PC-3 (cell line): Measurements from ENCODE around the gene SFTPB. TPM values are rescaled to one million over a fixed set of nuclear protein-coding genes. Genes with fewer than 3 reads are reported as not detected.
"Not testable (repeated sequence)": the region's sequence is repeated elsewhere in the genome, so short reads cannot be mapped to it uniquely, and the experiment has no call there.

Source experiments
- ATAC-seq: fragments of 200-7000 bp; cut with Tn5 transposase; 2 replicates; pipeline ENCODE4 v1.9.1; 2020; ENCODE audit warnings: mild to moderate bottlenecking, moderate library complexity
- BruUV-seq: library from RNA; stranded (reverse); fragments of 400-500 nt; replicated peaks from 2 replicates; lab custom pipeline; 2021; lab: Mats Ljungman, UMichigan
- CTCF ChIA-PET: fragments of 300-600 bp; sonication (Branson Sonifier 250); formaldehyde crosslinking; loops from one replicate; lab custom pipeline; 2022; ENCODE audit warnings: antibody characterized with exemption; lab: Charles Lee
- POLR2A ChIA-PET: fragments of 300-600 bp; sonication (Branson Sonifier 250); formaldehyde crosslinking; loops from one replicate; lab custom pipeline; 2022; ENCODE audit warnings: antibody characterized with exemption; ENCODE audit not compliant: unreplicated experiment; lab: Charles Lee
- DNase-seq: peaks from one replicate; pipeline ENCODE4 v3.0.0-alpha.2; 2015
- H2AFZ ChIP-seq: fragments of 300-600 bp; sonication (generic); 2 replicates; pipeline ENCODE4 v1.6.0; 2016; ENCODE audit warnings: antibody characterized with exemption, low read length
- H3F3A ChIP-seq: fragments of 300-600 bp; sonication (generic); one replicate; pipeline ENCODE4 v1.6.0; 2017; ENCODE audit warnings: antibody characterized with exemption, low read length, control low read depth, mild to moderate bottlenecking; ENCODE audit not compliant: unreplicated experiment
- H3K27ac ChIP-seq: fragments of 300-600 bp; sonication (generic); 2 replicates; pipeline ENCODE4 v1.5.1; 2016; ENCODE audit warnings: mild to moderate bottlenecking, low read length
- H3K27me3 ChIP-seq: fragments of 300-600 bp; sonication (generic); 2 replicates; pipeline ENCODE4 v1.6.1; 2016; ENCODE audit warnings: low read length, mixed read lengths
- H3K36me3 ChIP-seq: fragments of 300-600 bp; sonication (generic); 2 replicates; pipeline ENCODE4 v1.6.1; 2016; ENCODE audit warnings: low read depth, mixed run types, low read length, mixed read lengths
- H3K4me1 ChIP-seq: fragments of 300-600 bp; sonication (generic); 2 replicates; pipeline ENCODE4 v1.5.1; 2016; ENCODE audit warnings: low read length; ENCODE audit not compliant: insufficient read depth
- H3K4me2 ChIP-seq: fragments of 300-600 bp; sonication (generic); 2 replicates; pipeline ENCODE4 v1.6.0; 2016; ENCODE audit warnings: low read length
- H3K4me3 ChIP-seq: fragments of 300-600 bp; sonication (generic); 2 replicates; pipeline ENCODE4 v1.5.1; 2016; ENCODE audit warnings: mild to moderate bottlenecking, low read length, mixed read lengths
- H3K79me2 ChIP-seq: fragments of 300-600 bp; sonication (generic); 2 replicates; pipeline ENCODE4 v1.6.1; 2017; ENCODE audit warnings: low read length, mixed read lengths
- H3K9ac ChIP-seq: fragments of 300-600 bp; sonication (generic); 2 replicates; pipeline ENCODE4 v1.6.0; 2016; ENCODE audit warnings: mild to moderate bottlenecking, low read length
- H3K9me2 ChIP-seq: fragments of 300-600 bp; sonication (generic); replicated peaks from 2 replicates; pipeline ENCODE4 v1.6.1; 2016; ENCODE audit warnings: mixed run types, low read length, mixed read lengths
- H3K9me3 ChIP-seq: fragments of 300-600 bp; sonication (generic); 2 replicates; pipeline ENCODE4 v1.6.1; 2016; ENCODE audit warnings: low read length, mixed read lengths
- H4K20me1 ChIP-seq: fragments of 300-600 bp; sonication (generic); 2 replicates; pipeline ENCODE4 v1.6.1; 2016; ENCODE audit warnings: low read length, mixed read lengths
- EZH2 ChIP-seq: fragments of 300-600 bp; sonication (generic); IDR thresholded peaks from one replicate; pipeline ENCODE4 v1.6.1; 2017; ENCODE audit warnings: antibody characterized with exemption, mild to moderate bottlenecking, low read length; ENCODE audit not compliant: unreplicated experiment
- EZH2phosphoT487 ChIP-seq: fragments of 300-600 bp; sonication (generic); IDR thresholded peaks from 2 replicates; pipeline ENCODE4 v1.6.1; 2018; ENCODE audit warnings: mild to moderate bottlenecking, antibody characterized with exemption, low read length, borderline replicate concordance
- intact Hi-C: fragments of 100-400 bp; cut with micrococcal nuclease; formaldehyde crosslinking; loops from 2 replicates; pipeline ENCODE4 v1.9.0; 2023
- total RNA-seq: library from RNA; depleted of rRNA; stranded (reverse); fragments of >200 nt; gene quantifications from 2 replicates; pipeline ENCODE4 v1.2.3, GENCODE V29; 2014
- TF ChIP-seq, protein P1 (sequence below): fragments of 300-600 bp; sonication (generic); conservative IDR thresholded peaks from 2 replicates; pipeline ENCODE4 v1.5.1; 2017; ENCODE audit warnings: antibody characterized with exemption, low read depth, mild to moderate bottlenecking, low read length

Gene SFTPB
- total RNA-seq, 1 experiment from 2014 or later, result not detected

DNA sequence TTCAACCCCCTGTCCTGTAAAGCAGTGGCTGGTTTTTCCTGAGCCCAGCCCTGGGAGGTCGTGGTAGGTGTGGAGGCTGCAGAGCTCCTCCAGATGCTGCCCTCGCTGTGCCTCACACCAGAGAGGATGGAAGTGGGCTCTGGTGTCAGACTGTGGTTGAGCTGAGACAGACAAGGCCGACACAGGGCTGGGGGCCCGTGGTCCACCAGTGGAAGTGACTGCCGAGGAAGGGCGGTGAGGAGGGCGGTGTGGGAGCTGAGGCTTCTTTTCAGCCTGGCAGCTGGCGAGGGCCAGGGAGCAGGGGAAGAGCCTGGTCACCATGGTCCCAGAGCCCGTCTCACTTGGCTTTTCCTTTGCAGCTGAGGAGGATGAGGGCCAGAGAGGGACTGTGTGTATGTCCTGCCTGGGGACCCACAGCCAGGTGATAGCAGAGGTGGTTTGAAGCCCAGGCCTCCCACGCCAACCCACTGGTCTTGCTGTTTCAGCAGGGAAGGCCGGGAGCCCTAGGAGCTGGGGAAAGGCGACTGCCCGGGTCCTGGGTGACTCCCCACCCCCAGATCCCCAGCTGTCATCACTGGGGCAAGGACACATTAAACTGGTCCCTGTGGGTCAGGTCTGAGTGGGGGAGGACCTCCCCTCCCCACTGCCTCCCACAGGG is 8.5 kb downstream of the SFTPB start:
- H3K36me3 ChIP-seq, result no peaks in the 10 kb centered on the region; the same call in 1 of the 2 replicates
- TF ChIP-seq EZH2 (no peak), EZH2phosphoT487 (no peak)
- TF ChIP-seq, protein P1, sequence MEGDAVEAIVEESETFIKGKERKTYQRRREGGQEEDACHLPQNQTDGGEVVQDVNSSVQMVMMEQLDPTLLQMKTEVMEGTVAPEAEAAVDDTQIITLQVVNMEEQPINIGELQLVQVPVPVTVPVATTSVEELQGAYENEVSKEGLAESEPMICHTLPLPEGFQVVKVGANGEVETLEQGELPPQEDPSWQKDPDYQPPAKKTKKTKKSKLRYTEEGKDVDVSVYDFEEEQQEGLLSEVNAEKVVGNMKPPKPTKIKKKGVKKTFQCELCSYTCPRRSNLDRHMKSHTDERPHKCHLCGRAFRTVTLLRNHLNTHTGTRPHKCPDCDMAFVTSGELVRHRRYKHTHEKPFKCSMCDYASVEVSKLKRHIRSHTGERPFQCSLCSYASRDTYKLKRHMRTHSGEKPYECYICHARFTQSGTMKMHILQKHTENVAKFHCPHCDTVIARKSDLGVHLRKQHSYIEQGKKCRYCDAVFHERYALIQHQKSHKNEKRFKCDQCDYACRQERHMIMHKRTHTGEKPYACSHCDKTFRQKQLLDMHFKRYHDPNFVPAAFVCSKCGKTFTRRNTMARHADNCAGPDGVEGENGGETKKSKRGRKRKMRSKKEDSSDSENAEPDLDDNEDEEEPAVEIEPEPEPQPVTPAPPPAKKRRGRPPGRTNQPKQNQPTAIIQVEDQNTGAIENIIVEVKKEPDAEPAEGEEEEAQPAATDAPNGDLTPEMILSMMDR, result no peak
- no peak overlapping the region for H3K4me3 ChIP-seq
- DNase-seq (no peak), ATAC-seq (no peak)
- ChIA-PET POLR2A (no interaction called here), CTCF (interaction anchor here (0.7 kb wide), 1 partner anchor 28 kb away, joined by 3 read pairs; no protein-coding TSS in a partner anchor)
- H3K9ac ChIP-seq, result no peak overlapping the region
- H3K4me1 ChIP-seq, result peaks cover 13% of the 10 kb centered on the region; the same call in 1 of the 2 replicates
- H3K4me2 ChIP-seq, result no peak overlapping the region
- no peaks in the 10 kb centered on the region for H4K20me1 ChIP-seq
- no peaks in the 10 kb centered on the region for H3K27me3 ChIP-seq
- H3F3A ChIP-seq, result no peaks in the 10 kb centered on the region
- no peak overlapping the region for H3K27ac ChIP-seq
- H3K9me2 ChIP-seq, result no peaks in the 10 kb centered on the region
- H3K79me2 ChIP-seq, result no peaks in the 10 kb centered on the region
- intact Hi-C loops, result no loop called here
- no peak overlapping the region for H2AFZ ChIP-seq
- no TSS peak for BruUV-seq
- H3K9me3 ChIP-seq, result no peaks in the 10 kb centered on the region

DNA sequence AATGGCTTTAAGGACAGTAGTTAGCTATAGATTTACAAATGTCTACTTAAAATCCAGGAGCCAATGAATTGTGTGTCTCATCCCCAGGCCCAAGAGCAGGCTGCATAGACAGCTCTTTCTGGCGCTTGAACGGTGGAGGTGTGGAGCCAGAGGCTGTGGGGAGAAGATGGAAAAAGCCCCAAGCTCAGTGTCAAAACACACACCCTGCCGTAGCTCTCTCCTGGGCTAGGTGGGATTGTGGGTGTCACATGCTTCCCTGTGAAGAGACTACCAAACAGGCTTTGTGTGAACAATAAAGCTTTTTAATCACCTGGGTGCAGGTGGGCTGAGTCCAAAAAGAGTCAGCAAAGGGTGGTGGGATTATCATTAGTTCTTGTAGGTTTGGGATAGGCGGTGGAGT is 10.6 kb downstream of the SFTPB start:
- H3K79me2 ChIP-seq, CTCF ChIA-PET, DNase-seq, H3K36me3 ChIP-seq, H4K20me1 ChIP-seq, POLR2A ChIA-PET, H3K4me1 ChIP-seq, H3K27ac ChIP-seq, BruUV-seq, H3K27me3 ChIP-seq, H3K9me3 ChIP-seq, H2AFZ ChIP-seq, H3K9ac ChIP-seq, intact Hi-C loops, H3F3A ChIP-seq, H3K4me3 ChIP-seq, H3K4me2 ChIP-seq, H3K9me2 ChIP-seq, ATAC-seq: not testable (repeated sequence)

DNA sequence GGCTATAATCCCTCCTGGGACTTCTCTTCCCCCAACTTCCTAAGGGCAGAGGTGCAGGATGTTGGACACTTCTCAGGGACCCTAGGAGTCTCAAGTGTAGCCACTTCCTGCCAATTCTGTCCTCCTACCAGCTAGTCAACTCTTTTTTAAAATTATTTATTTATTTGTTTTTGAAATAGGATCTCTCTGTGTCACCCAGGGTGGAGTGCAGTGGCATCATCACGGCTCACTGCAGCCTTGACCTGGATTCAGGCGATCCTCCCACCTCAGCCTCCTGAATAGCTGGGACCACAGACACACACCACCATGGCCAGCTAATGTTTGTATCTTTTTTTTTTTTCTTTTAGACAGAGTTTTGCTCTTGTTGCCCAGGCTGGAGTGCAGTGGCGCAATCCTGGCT is 11.5 kb downstream of the SFTPB start:
- Histone ChIP-seq H3K36me3 (peaks cover 10% of the 10 kb centered on the region), H3K4me2 (no peak overlapping the region)
- BruUV-seq, result no TSS peak

More for the DNA sequence above, 11.5 kb downstream of the SFTPB start:
- no peaks in the 10 kb centered on the region for H4K20me1 ChIP-seq
- ATAC-seq, result peak; percentile 30
- POLR2A ChIA-PET, result interaction anchor here (0.6 kb wide), 1 partner anchor 19 kb away, joined by 5 read pairs; no protein-coding TSS in a partner anchor
- intact Hi-C loops, result no loop called here
- H3F3A ChIP-seq, result no peaks in the 10 kb centered on the region
- H3K27me3 ChIP-seq, result no peaks in the 10 kb centered on the region
- H3K9me2 ChIP-seq, result no peaks in the 10 kb centered on the region
- H3K27ac ChIP-seq, result no peak overlapping the region
- peaks cover 9% of the 10 kb centered on the region; the same call in 1 of the 2 replicates for H3K4me1 ChIP-seq
- peak; percentile 20 for DNase-seq
- H2AFZ ChIP-seq, result no peak overlapping the region
- TF ChIP-seq, protein P1, result no peak
- no peaks in the 10 kb centered on the region for H3K9me3 ChIP-seq
- H3K9ac ChIP-seq, result no peak overlapping the region
- CTCF ChIA-PET, result interaction anchor here (0.8 kb wide), 1 partner anchor 19 kb away, joined by 3 read pairs; no protein-coding TSS in a partner anchor
- H3K4me3 ChIP-seq, result no peak overlapping the region
- no peaks in the 10 kb centered on the region for H3K79me2 ChIP-seq
